K562 (cell line): ENCODE measurements around the gene ETFRF1. TPM values are rescaled to one million over a fixed set of nuclear protein-coding genes. Genes with fewer than 3 reads are reported as not detected.

Source experiments
- ATF4 ChIP-seq: fragments of 450-650 bp; formaldehyde crosslinking; IDR thresholded peaks from 2 replicates; pipeline ENCODE4 v1.4.0; 2022; ENCODE audit warnings: mild to moderate bottlenecking, moderate library complexity
- ELF1 ChIP-seq: fragments of 200-800 bp; sonication (Bioruptor generic); IDR thresholded peaks from 2 replicates; pipeline ENCODE4 v1.6.1; 2016; ENCODE audit warnings: missing genetic modification characterization, missing compliant biosample characterization
- ETS1 ChIP-seq: conservative IDR thresholded peaks from 2 replicates; pipeline ENCODE4 v1.6.1; 2011; ENCODE audit warnings: low read depth, mild to moderate bottlenecking, low read length; ENCODE audit not compliant: control insufficient read depth
- FOXK2 ChIP-seq, 2 experiments: fragments of 450-650 bp; IDR thresholded peaks in 1 of 2; conservative IDR thresholded peaks in 1 of 2; 2 replicates each; pipeline ENCODE4 v1.6.1; 2016; ENCODE audit warnings: low read depth in 2 of 2, mild to moderate bottlenecking in 1 of 2
- HDAC2 ChIP-seq: fragments of 450-650 bp; IDR thresholded peaks from 2 replicates; pipeline ENCODE4 v1.6.1; 2016; ENCODE audit warnings: mild to moderate bottlenecking
- MCM5 ChIP-seq: fragments of 450-650 bp; IDR thresholded peaks from 2 replicates; pipeline ENCODE4 v1.6.1; 2016; ENCODE audit warnings: low read depth
- NCOA4 ChIP-seq: fragments of 450-650 bp; IDR thresholded peaks from 2 replicates; pipeline ENCODE4 v1.6.1; 2018; ENCODE audit warnings: mild to moderate bottlenecking; ENCODE audit not compliant: partially characterized antibody
- NCOR1 ChIP-seq: fragments of 450-650 bp; IDR thresholded peaks from 2 replicates; pipeline ENCODE4 v1.6.1; 2016; ENCODE audit warnings: mild to moderate bottlenecking, moderate library complexity
- NFIX ChIP-seq: fragments of 250-450 bp; sonication (Bioruptor Pico); IDR thresholded peaks from 2 replicates; pipeline ENCODE4 v1.4.0; 2020; ENCODE audit warnings: low read depth, mild to moderate bottlenecking, moderate library complexity
- NONO ChIP-seq, 2 experiments: fragments of 200-400 bp in 1 of 2; fragments of 450-650 bp in 1 of 2; formaldehyde crosslinking in 1 of 2; IDR thresholded peaks; 2 replicates each; pipeline ENCODE4 v1.6.1; 2017; ENCODE audit warnings: low read depth in 2 of 2, mild to moderate bottlenecking in 2 of 2, moderate library complexity in 2 of 2, low read length in 1 of 2
- RBM22 ChIP-seq: fragments of 200-400 bp; formaldehyde crosslinking; IDR thresholded peaks from 2 replicates; pipeline ENCODE4 v1.6.1; 2018; ENCODE audit warnings: low read length, low read depth; ENCODE audit not compliant: poor library complexity, severe bottlenecking
- SIN3B ChIP-seq: fragments of 450-650 bp; IDR thresholded peaks from 2 replicates; pipeline ENCODE4 v1.6.1; 2017; ENCODE audit warnings: low read depth, mild to moderate bottlenecking, moderate library complexity
- SMARCA4 ChIP-seq: fragments of 450-650 bp; IDR thresholded peaks from 2 replicates; pipeline ENCODE4 v1.6.1; 2016
- ZMIZ1 ChIP-seq, 2 experiments: fragments of 150-350 bp in 1 of 2; IDR thresholded peaks; 2 replicates each; pipeline ENCODE4 v1.6.1; 2012 to 2016; ENCODE audit warnings: low read depth in 2 of 2, low read length in 2 of 2, mild to moderate bottlenecking in 1 of 2, moderate library complexity in 1 of 2
- ZNF124 ChIP-seq: sonication (generic); formaldehyde crosslinking; IDR thresholded peaks from 2 replicates; pipeline ENCODE4 v1.8.1; 2022; ENCODE audit warnings: missing genetic modification reagents
- ZNF133 ChIP-seq: fragments of 250-450 bp; sonication (Bioruptor Pico); IDR thresholded peaks from 2 replicates; pipeline ENCODE4 v1.4.0; 2020; ENCODE audit warnings: mild to moderate bottlenecking
- ZNF140 ChIP-seq: fragments of 250-450 bp; sonication (Bioruptor Pico); IDR thresholded peaks from 2 replicates; pipeline ENCODE4 v1.8.0; 2021; ENCODE audit warnings: moderate library complexity, mild to moderate bottlenecking, inconsistent platforms
- ZNF174 ChIP-seq: fragments of 250-450 bp; sonication (Bioruptor Pico); IDR thresholded peaks from 2 replicates; pipeline ENCODE4 v1.4.0; 2020; ENCODE audit warnings: mild to moderate bottlenecking
- polyA plus RNA-seq, 8 experiments: library from polyadenylated mRNA; depleted of rRNA in 4 of 8; stranded (reverse) in 5 of 8; unstranded in 3 of 8; fragments of >200 nt; fragmentation: Nextera tagmentation in 2 of 8; fragmentation: Illumina TruSeq in 1 of 8; extraction: Ambion mirVana in 2 of 8; extraction: Trizol in 1 of 8; gene quantifications; 2 replicates each; pipeline versions ENCODE4 v1.2.1 to v1.2.3, GENCODE V29; 2011 to 2014; ENCODE audit warnings: inconsistent platforms in 1 of 8, missing spikeins in 1 of 8
- total RNA-seq, 7 experiments: library from RNA; depleted of rRNA in 6 of 7; stranded (reverse); fragments of >200 nt in 6 of 7; fragmentation: Illumina TruSeq in 2 of 7; extraction: Trizol in 2 of 7; gene quantifications; 2 replicates each; pipeline versions ENCODE4 v1.2.1 to v1.2.3, GENCODE V29; 2011 to 2021; ENCODE audit warnings: low replicate concordance in 1 of 7
- TF ChIP-seq, protein P1 (sequence below): fragments of 450-650 bp; IDR thresholded peaks from 2 replicates; pipeline ENCODE4 v1.6.1; 2016

The ETFRF1 gene
- total and polyA plus RNA-seq, 9 of the 15 experiments (the other 6 are each of a cell fraction or from before 2014, with no cell fraction given): 16.1 to 107 (median 33.7) TPM

GRCh38 chr12:25250744-25251730, 56.0 kb downstream of the ETFRF1 start, which contains the start of gene KRAS (continued):
- peak; percentile 44; the same call in 1 of the 2 replicates for TF ChIP-seq SIN3B
- no peak for TF ChIP-seq ATF4 (CRISPR knock-in tag)
- TF ChIP-seq NONO (IDR thresholded peaks at IDR 0.05; ENCODE audit: low read depth in 2 of 2, low read length in 1 of 2): peak; percentile 54 to 59; a peak in 1 of 4 replicates
- no peak for TF ChIP-seq ZNF124 (CRISPR knock-in tag)
- TF ChIP-seq ZNF174 (CRISPR knock-in tag): no peak
- no peak for TF ChIP-seq ZNF140 (CRISPR knock-in tag)
- no peak for TF ChIP-seq MCM5
- TF ChIP-seq ZNF133 (CRISPR knock-in tag): no peak
- no peak; the same call in none of the 2 replicates for TF ChIP-seq NCOR1
- TF ChIP-seq, protein P1, sequence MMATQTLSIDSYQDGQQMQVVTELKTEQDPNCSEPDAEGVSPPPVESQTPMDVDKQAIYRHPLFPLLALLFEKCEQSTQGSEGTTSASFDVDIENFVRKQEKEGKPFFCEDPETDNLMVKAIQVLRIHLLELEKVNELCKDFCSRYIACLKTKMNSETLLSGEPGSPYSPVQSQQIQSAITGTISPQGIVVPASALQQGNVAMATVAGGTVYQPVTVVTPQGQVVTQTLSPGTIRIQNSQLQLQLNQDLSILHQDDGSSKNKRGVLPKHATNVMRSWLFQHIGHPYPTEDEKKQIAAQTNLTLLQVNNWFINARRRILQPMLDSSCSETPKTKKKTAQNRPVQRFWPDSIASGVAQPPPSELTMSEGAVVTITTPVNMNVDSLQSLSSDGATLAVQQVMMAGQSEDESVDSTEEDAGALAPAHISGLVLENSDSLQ: no peak
- peak; percentile 70 for TF ChIP-seq SMARCA4
- peak; percentile 57 for TF ChIP-seq NCOA4
- no peak for TF ChIP-seq NFIX (CRISPR knock-in tag)
- peak; percentile 51; the same call in 1 of the 2 replicates for TF ChIP-seq HDAC2
- TF ChIP-seq FOXK2 (conservative IDR thresholded peaks at IDR 0.05 in 1 of 2, IDR thresholded peaks at IDR 0.05 in 1 of 2; ENCODE audit: low read depth in 2 of 2): peak; percentile 93 to 96
- TF ChIP-seq ELF1 (tag): no peak
- peak; percentile 61; the same call in 1 of the 2 replicates for TF ChIP-seq ETS1
- no peak for TF ChIP-seq RBM22
- TF ChIP-seq ZMIZ1 (IDR thresholded peaks at IDR 0.05; ENCODE audit: low read depth in 2 of 2, low read length in 2 of 2): peak in 1 of 2 experiments; percentile 93; a peak in 2 of 4 replicates
